ENCODE measurements around the gene RNASE8.

Gene RNASE8

GRCh38 chr14:21043387-21043973 is 14.1 kb upstream of the RNASE8 start:
- H3K4me2 ChIP-seq: peak overlapping the region in 7 of 11 experiments; percentile 17 to 67 (median 44); a peak in 7 of 22 replicates
- no peak for TF ChIP-seq Cebpa-rat (IDR thresholded peaks at IDR 0.05)

GRCh38 chr14:21043974-21044618 is 13.5 kb upstream of the RNASE8 start:
- H3K36me3 ChIP-seq: no peaks in the 10 kb centered on the region
- peak overlapping the region; percentile 17 to 67 (median 44); a peak in 21 of 22 replicates for H3K4me2 ChIP-seq
- H3K4me3 ChIP-seq: no peak overlapping the region
- H3K27ac ChIP-seq: no peak overlapping the region
- peak in 6 of 11 experiments; percentile 19 to 74 (median 43); a peak in 6 of 22 replicates for TF ChIP-seq Cebpa-rat (IDR thresholded peaks at IDR 0.05)
- no peaks in the 10 kb centered on the region for H3K27me3 ChIP-seq
- H3K9ac ChIP-seq: no peak overlapping the region
- no peaks in the 10 kb centered on the region for H4K20me1 ChIP-seq
- no peaks in the 10 kb centered on the region for H3K9me3 ChIP-seq (replicated peaks in 1 of 11)
- peaks cover 11 to 33% (median 20%) of the 10 kb centered on the region in 10 experiments for H3K4me1 ChIP-seq

More at GRCh38 chr14:21043387-21043973, 14.1 kb upstream of the RNASE8 start:
- Histone ChIP-seq H3K27me3 (no peaks in the 10 kb centered on the region), H3K9me3 (replicated peaks in 1 of 11) (no peaks in the 10 kb centered on the region), H3K4me3 (no peak overlapping the region), H3K4me1 (peaks cover 11 to 36% (median 20%) of the 10 kb centered on the region in 10 experiments), H3K36me3 (no peaks in the 10 kb centered on the region), H3K9ac (no peak overlapping the region), H4K20me1 (no peaks in the 10 kb centered on the region), H3K27ac (no peak overlapping the region)

GRCh38 chr14:21047378-21047781 is 10.2 kb upstream of the RNASE8 start:
- Histone ChIP-seq H3K27me3 (no peaks in the 10 kb centered on the region), H3K9me3 (replicated peaks in 1 of 11) (no peaks in the 10 kb centered on the region), H3K36me3 (no peaks in the 10 kb centered on the region), H3K4me3 (no peak overlapping the region), H3K9ac (no peak overlapping the region), H3K27ac (no peak overlapping the region), H4K20me1 (no peaks in the 10 kb centered on the region), H3K4me2 (no peak overlapping the region), H3K4me1 (peaks cover 11 to 22% (median 16%) of the 10 kb centered on the region in 10 experiments; a peak in 18 of 20 replicates)
- TF ChIP-seq Cebpa-rat (IDR thresholded peaks at IDR 0.05): no peak

- no peak overlapping the region for H3K9ac ChIP-seq
- H3K27ac ChIP-seq: no peak overlapping the region
- no peaks in the 10 kb centered on the region for H3K27me3 ChIP-seq
Observed at GRCh38 chr14:21048638-21049037, 9.0 kb upstream of the RNASE8 start.

GRCh38 chr14:21049271-21049673 is 8.3 kb upstream of the RNASE8 start:
- Histone ChIP-seq H3K9ac (no peak overlapping the region), H3K27ac (no peak overlapping the region), H3K9me3 (replicated peaks in 1 of 11) (no peaks in the 10 kb centered on the region), H3K36me3 (no peaks in the 10 kb centered on the region), H3K27me3 (no peaks in the 10 kb centered on the region), H3K4me3 (no peak overlapping the region), H4K20me1 (no peaks in the 10 kb centered on the region; a peak in 1 of 22 replicates), H3K4me2 (no peak overlapping the region), H3K4me1 (peaks cover 3 to 9% (median 7%) of the 10 kb centered on the region in 10 experiments; a peak in 18 of 20 replicates)
- no peak for TF ChIP-seq Cebpa-rat (IDR thresholded peaks at IDR 0.05)

More at GRCh38 chr14:21048638-21049037, 9.0 kb upstream of the RNASE8 start:
- Histone ChIP-seq H3K4me1 (peaks cover 9 to 15% (median 13%) of the 10 kb centered on the region in 10 experiments; a peak in 18 of 20 replicates), H3K9me3 (replicated peaks in 1 of 11) (no peaks in the 10 kb centered on the region), H3K36me3 (no peaks in the 10 kb centered on the region), H4K20me1 (no peaks in the 10 kb centered on the region; a peak in 1 of 22 replicates), H3K4me2 (no peak overlapping the region), H3K4me3 (no peak overlapping the region)
- TF ChIP-seq Cebpa-rat (IDR thresholded peaks at IDR 0.05): no peak

- no peak for TF ChIP-seq Cebpa-rat (IDR thresholded peaks at IDR 0.05)
- H3K27ac ChIP-seq: no peak overlapping the region
- no peak overlapping the region for H3K4me2 ChIP-seq
- no peaks in the 10 kb centered on the region for H3K9me3 ChIP-seq (replicated peaks in 1 of 11)
- H3K9ac ChIP-seq: no peak overlapping the region
- H3K4me3 ChIP-seq: no peak overlapping the region
- no peaks in the 10 kb centered on the region; a peak in 1 of 22 replicates for H4K20me1 ChIP-seq
- no peaks in the 10 kb centered on the region for H3K27me3 ChIP-seq
- no peaks in the 10 kb centered on the region for H3K4me1 ChIP-seq
- no peaks in the 10 kb centered on the region for H3K36me3 ChIP-seq
Observed at GRCh38 chr14:21050597-21050996, 7.0 kb upstream of the RNASE8 start.

GRCh38 chr14:21053184-21054122 is 4.2 kb upstream of the RNASE8 start:
- TF ChIP-seq Cebpa-rat (IDR thresholded peaks at IDR 0.05): no peak
- H3K4me3 ChIP-seq: no peak overlapping the region
- H3K9me3 ChIP-seq (replicated peaks in 1 of 11): no peaks in the 10 kb centered on the region
- no peak overlapping the region for H3K27ac ChIP-seq
- H3K9ac ChIP-seq: no peak overlapping the region
- H4K20me1 ChIP-seq: no peaks in the 10 kb centered on the region; a peak in 1 of 22 replicates
- H3K4me1 ChIP-seq: 0 out of 20 replicates have a peak, but pooled peaks cover 0 to 4% (median 0%) of the 10 kb centered on the region in 10 experiments
- no peak overlapping the region for H3K4me2 ChIP-seq
- H3K27me3 ChIP-seq: no peaks in the 10 kb centered on the region
- H3K36me3 ChIP-seq: no peaks in the 10 kb centered on the region

- Histone ChIP-seq H4K20me1 (no peaks in the 10 kb centered on the region; a peak in 1 of 22 replicates), H3K36me3 (no peaks in the 10 kb centered on the region), H3K4me3 (no peak overlapping the region), H3K27ac (no peak overlapping the region), H3K4me1 (0 out of 20 replicates have a peak, but pooled peaks cover 0 to 4% (median 0%) of the 10 kb centered on the region in 10 experiments), H3K27me3 (no peaks in the 10 kb centered on the region), H3K9me3 (replicated peaks in 1 of 11) (no peaks in the 10 kb centered on the region), H3K9ac (no peak overlapping the region), H3K4me2 (no peak overlapping the region)
- TF ChIP-seq Cebpa-rat (IDR thresholded peaks at IDR 0.05): no peak
Observed at GRCh38 chr14:21054123-21054767, 3.4 kb upstream of the RNASE8 start.
